Skeletal muscle tissue (tissue), 4 donors: Measurements from ENCODE around the gene CARMIL1. TPM values are rescaled to one million over a fixed set of nuclear protein-coding genes. Genes with fewer than 3 reads are reported as not detected.
"Not testable (repeated sequence)": the region's sequence is repeated elsewhere in the genome, so short reads cannot be mapped to it uniquely, and the experiment has no call there.

Experiments used
- H3K27ac ChIP-seq: one replicate; pipeline ENCODE4 v1.7.0; 2013; ENCODE audit warnings: mild to moderate bottlenecking, low read depth, low read length, inconsistent platforms
- H3K27me3 ChIP-seq, 3 donors: one replicate each; pipeline ENCODE4 v1.7.0; 2013; ENCODE audit warnings: low read length in 3 of 3; ENCODE audit not compliant: control insufficient read depth in 3 of 3, insufficient read depth in 3 of 3
- H3K36me3 ChIP-seq, 3 donors: one replicate each; pipeline ENCODE4 v1.7.0; 2013; ENCODE audit warnings: low read length in 3 of 3; ENCODE audit not compliant: control insufficient read depth in 3 of 3, insufficient read depth in 3 of 3
- H3K4me1 ChIP-seq, 3 donors: one replicate each; pipeline ENCODE4 v1.7.0; 2013; ENCODE audit warnings: low read length in 3 of 3, mild to moderate bottlenecking in 3 of 3; ENCODE audit not compliant: control insufficient read depth in 3 of 3, insufficient read depth in 3 of 3
- H3K4me3 ChIP-seq, 3 donors: one replicate each; pipeline ENCODE4 v1.7.0; 2013; ENCODE audit warnings: low read length in 3 of 3
- H3K9ac ChIP-seq, 3 donors: one replicate each; pipeline ENCODE4 v1.7.0; 2013; ENCODE audit warnings: low read length in 3 of 3, mild to moderate bottlenecking in 3 of 3, moderate library complexity in 2 of 3, low read depth in 1 of 3
- H3K9me3 ChIP-seq, 3 donors: one replicate each; pipeline ENCODE4 v1.7.0; 2013; ENCODE audit warnings: low read length in 3 of 3; ENCODE audit not compliant: control insufficient read depth in 3 of 3
- total RNA-seq: library from RNA; depleted of rRNA; stranded (reverse); fragments of >200 nt; gene quantifications from one replicate; pipeline ENCODE4 v1.2.3, GENCODE V29; 2014
- donor health status: Osteomylitis.

CARMIL1 gene
- total RNA-seq, 1 donor from 2014 or later = 4.7 TPM

- no peak overlapping the region for H3K9ac ChIP-seq
- no peak overlapping the region for H3K27ac ChIP-seq
- no peaks in the 10 kb centered on the region for H3K36me3 ChIP-seq
- no peaks in the 10 kb centered on the region for H3K4me1 ChIP-seq
- no peaks in the 10 kb centered on the region for H3K27me3 ChIP-seq
- H3K9me3 ChIP-seq = no peaks in the 10 kb centered on the region
- H3K4me3 ChIP-seq = no peak overlapping the region
Measured at GRCh38 chr6:25436760-25437159, 157.6 kb downstream of the CARMIL1 start.

DNA sequence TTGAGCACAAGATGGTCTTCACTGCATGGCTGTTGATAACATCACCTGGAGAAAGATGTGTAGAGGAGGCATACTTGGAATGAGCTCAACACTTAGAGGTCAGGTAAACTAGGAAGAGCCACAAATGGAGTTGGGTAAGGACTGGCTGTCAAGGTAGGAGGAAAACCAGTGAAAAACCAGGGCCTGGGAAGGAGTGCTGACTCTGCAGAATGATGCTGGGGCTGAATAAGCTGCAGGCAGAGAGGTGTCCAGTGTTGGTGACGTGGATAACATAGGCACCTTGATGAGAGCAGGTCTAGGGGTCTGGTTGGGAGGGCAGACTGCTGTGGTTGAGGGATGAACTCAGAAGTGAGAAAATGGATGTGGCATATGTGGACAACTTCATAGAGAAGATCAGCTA, 160.2 kb downstream of the CARMIL1 start:
- Histone ChIP-seq H3K27me3 (no peaks in the 10 kb centered on the region), H3K27ac (no peak overlapping the region), H3K36me3 (no peaks in the 10 kb centered on the region), H3K9ac (no peak overlapping the region), H3K9me3 (no peaks in the 10 kb centered on the region), H3K4me3 (no peak overlapping the region), H3K4me1 (no peaks in the 10 kb centered on the region)

DNA sequence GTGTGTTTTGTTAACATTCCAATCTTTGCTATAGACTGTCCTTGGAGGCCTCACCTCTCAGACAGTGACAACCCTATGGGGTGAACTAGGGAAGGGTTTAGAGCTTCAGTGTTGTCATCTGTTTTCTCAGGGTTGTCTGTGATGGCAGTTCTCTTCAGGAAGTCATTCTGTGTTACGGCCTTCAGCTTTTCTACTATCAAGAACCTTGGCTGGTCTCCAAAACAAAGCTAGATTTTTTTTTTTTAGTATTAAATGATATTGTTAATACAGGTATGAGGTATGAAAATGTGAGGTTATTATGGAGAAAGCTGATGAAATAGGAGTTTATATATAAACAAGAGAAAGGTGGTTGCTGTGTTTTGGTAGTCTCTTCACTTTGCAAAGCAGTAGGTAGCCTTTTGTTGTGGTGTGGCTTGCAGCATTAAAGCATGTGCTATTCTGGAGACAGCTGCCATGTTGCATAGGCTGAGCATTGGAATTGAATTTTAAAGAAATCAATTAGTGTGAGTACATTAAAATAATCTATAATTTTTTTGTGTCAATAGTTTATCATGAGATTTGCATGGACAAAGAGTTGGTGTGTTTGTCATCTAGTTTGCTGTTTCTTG, 162.6 kb downstream of the CARMIL1 start:
- Histone ChIP-seq H3K9me3 (peaks cover 0 to 2% (median 0%) of the 10 kb centered on the region in 3 donors), H3K36me3 (no peaks in the 10 kb centered on the region), H3K9ac (no peak overlapping the region), H3K27ac (no peak overlapping the region), H3K4me1 (no peaks in the 10 kb centered on the region), H3K27me3 (no peaks in the 10 kb centered on the region), H3K4me3 (no peak overlapping the region)

GRCh38 chr6:25442898-25443297, 163.7 kb downstream of the CARMIL1 start:
- H3K9ac ChIP-seq = no peak overlapping the region
- H3K36me3 ChIP-seq = no peaks in the 10 kb centered on the region
- peaks cover 0 to 2% (median 0%) of the 10 kb centered on the region in 3 donors for H3K9me3 ChIP-seq
- H3K27me3 ChIP-seq = no peaks in the 10 kb centered on the region
- H3K27ac ChIP-seq = no peak overlapping the region
- no peaks in the 10 kb centered on the region for H3K4me1 ChIP-seq
- no peak overlapping the region for H3K4me3 ChIP-seq

DNA sequence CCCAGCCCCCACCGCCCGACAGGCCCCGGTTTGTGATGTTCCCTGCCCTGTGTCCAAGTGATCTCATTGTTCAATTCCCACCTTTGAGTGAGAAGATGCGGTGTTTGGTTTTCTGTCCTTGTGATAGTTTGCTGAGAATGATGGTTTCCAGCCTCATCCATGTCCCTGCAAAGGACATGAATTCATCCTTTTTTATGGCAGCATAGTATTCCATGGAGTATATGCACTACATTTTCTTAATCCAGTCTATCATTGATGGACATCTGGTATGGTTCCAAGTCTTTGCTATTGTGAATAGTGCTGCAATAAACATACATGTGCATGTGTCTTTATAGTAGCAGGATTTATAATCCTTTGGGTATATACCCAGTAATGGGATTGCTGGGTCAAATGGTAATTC, 165.3 kb downstream of the CARMIL1 start:
- not testable (repeated sequence) for H3K27ac ChIP-seq, H3K36me3 ChIP-seq, H3K4me1 ChIP-seq, H3K4me3 ChIP-seq, H3K9ac ChIP-seq, H3K9me3 ChIP-seq, H3K27me3 ChIP-seq

DNA sequence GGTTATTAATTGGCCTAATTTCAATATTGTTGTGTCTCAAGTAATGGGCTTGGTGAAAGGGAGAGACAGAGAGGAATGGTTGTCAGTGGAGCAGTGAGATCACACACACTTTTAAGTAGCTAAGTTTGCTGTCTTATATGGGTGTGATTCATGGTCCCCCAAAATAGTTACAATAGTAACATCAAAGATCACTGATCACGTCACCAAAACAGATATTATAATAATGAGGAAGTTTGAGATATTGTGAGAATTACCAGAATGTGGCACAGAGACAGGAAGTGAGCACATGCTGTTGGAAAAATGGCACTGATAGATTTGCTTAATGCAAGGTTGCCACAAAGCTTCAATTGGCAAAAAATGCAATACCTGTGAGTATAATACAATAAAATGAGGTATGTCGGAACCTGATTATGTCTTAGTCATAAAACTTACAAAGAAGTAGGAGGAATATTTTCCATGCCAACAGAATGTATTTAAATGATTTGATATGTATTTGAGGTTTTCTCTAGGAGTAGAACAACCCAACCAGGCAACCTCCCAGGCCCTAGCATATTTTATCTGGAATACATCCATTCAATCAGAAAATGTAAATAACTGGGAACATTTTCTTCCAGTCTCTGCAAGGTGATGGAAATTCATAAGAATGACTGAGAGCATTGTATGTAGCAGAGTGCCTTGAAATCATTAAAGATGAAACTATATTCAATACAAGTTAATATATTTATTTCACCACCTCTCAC, 167.8 kb downstream of the CARMIL1 start:
- Histone ChIP-seq H3K36me3 (no peaks in the 10 kb centered on the region), H3K27ac (no peak overlapping the region), H3K9me3 (peaks cover 0 to 2% (median 0%) of the 10 kb centered on the region in 3 donors), H3K9ac (no peak overlapping the region), H3K27me3 (no peaks in the 10 kb centered on the region), H3K4me1 (no peaks in the 10 kb centered on the region), H3K4me3 (no peak overlapping the region)

DNA sequence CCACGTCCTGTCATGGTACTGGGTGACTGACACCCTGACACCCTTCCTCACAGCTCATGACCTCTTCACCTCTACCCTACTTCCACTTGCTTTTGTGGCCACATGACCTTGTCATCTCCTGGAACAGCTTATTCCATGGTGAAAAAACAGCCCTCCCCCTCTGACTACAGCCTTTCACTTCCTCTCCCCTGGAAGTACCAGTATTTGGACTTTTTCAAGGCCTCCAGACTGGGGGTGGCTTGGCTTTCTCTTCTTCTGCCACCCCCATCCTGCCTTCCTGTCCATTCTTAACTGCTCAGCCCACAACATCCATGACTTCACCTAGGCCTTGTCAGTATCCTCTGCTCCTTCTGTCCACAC, 168.4 kb downstream of the CARMIL1 start:
- Histone ChIP-seq H3K4me1 (no peaks in the 10 kb centered on the region), H3K36me3 (no peaks in the 10 kb centered on the region), H3K4me3 (no peak overlapping the region), H3K27me3 (no peaks in the 10 kb centered on the region), H3K9me3 (peaks cover 0 to 2% (median 0%) of the 10 kb centered on the region in 3 donors), H3K9ac (no peak overlapping the region), H3K27ac (no peak overlapping the region)

DNA sequence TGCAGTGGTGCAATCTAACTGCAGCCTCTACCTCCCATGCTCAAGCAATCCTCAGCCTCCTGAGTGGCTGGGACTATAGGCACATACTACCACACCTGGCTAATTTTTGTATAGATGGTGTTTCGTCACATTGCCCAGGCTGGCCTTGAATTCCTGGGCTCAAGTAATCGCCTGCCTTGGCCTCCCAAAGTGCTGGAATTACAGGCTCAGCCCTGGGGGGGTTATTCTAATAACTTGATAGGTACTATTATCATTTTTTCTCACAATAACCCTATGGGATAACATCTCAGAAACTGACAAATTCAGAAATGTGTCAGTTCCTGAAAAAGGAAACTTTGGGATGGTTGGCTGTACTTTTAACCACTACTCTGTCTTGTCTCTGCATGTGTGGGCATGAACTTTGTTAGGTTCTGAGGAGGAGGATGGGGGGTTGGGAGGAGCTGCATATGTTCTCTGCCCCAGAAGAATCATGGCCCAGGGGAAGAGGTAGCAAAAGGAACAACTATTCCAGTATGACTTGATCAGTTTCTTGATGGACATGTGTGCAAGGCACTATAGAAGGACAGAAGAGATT, 169.9 kb downstream of the CARMIL1 start:
- Histone ChIP-seq H3K36me3 (no peaks in the 10 kb centered on the region), H3K9me3 (peaks cover 0 to 2% (median 0%) of the 10 kb centered on the region in 3 donors), H3K9ac (no peak overlapping the region), H3K27ac (no peak overlapping the region), H3K4me1 (no peaks in the 10 kb centered on the region), H3K4me3 (no peak overlapping the region), H3K27me3 (no peaks in the 10 kb centered on the region)

DNA sequence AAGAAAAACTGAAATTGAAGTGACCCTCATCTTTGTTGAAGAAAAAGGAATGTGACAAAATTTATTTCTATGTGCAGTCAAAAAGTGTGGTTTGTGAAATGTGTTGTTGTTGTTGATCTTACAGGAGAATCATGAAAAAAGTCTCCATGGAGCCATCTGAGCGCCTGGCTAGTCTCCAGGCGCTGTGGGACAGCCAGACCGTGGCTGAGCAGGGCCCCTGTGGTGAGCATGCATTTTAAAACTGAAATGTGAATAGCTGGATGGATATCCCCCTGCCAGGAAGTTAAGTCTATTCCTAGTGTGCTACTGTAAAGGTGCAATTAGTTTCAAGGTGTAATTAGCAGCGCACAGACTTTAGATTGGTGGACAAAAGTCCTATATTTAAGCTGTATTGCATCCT, 170.6 kb downstream of the CARMIL1 start:
- no peak overlapping the region for H3K9ac ChIP-seq
- no peaks in the 10 kb centered on the region for H3K4me1 ChIP-seq
- no peaks in the 10 kb centered on the region for H3K36me3 ChIP-seq
- no peak overlapping the region for H3K4me3 ChIP-seq
- H3K9me3 ChIP-seq = peaks cover 0 to 2% (median 0%) of the 10 kb centered on the region in 3 donors
- H3K27ac ChIP-seq = no peak overlapping the region
- H3K27me3 ChIP-seq = no peaks in the 10 kb centered on the region

GRCh38 chr6:25450469-25451198, 171.5 kb downstream of the CARMIL1 start:
- H3K27ac ChIP-seq = no peak overlapping the region
- H3K36me3 ChIP-seq = no peaks in the 10 kb centered on the region
- H3K27me3 ChIP-seq = no peaks in the 10 kb centered on the region
- H3K9ac ChIP-seq = no peak overlapping the region
- no peak overlapping the region for H3K4me3 ChIP-seq
- H3K9me3 ChIP-seq = peaks cover 0 to 2% (median 0%) of the 10 kb centered on the region in 3 donors
- no peaks in the 10 kb centered on the region for H3K4me1 ChIP-seq
